ENCODE measurements around the gene TRIO.

Gene TRIO

DNA sequence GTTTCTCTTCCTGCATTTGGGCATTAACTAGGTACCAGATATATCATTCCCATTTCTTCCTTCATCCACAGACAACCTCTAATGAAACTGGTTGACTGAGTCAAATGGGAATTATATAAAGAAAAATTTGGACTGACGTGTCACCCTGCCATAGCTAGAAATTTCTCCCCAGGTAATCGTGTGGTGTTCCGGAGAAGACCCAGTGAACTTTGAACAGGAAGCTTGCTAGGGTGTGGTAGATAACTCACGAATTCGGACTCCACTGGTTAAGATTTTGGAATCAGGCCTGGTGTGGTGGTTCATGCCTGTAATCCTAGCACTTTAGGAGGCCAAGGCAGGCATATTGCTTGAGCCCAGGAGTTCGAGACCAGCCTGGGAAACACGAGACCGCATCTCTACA, 324.1 kb downstream of the TRIO start:
- no peak for DNase-seq (ENCODE audit: low spot score in 2 of 2)
- no peaks in the 10 kb centered on the region for H3K9me3 ChIP-seq
- H3K4me3 ChIP-seq = no peak overlapping the region
- no peaks in the 10 kb centered on the region for H3K27me3 ChIP-seq (ENCODE audit: low read depth)
- in situ Hi-C loops (cut with MboI; ENCODE audit: low sequenced_read_pairs) = no loop called here
- no peaks in the 10 kb centered on the region for H3K4me1 ChIP-seq
- H3K36me3 ChIP-seq (replicated peaks) = no peaks in the 10 kb centered on the region; the same call in none of the 2 replicates

DNA sequence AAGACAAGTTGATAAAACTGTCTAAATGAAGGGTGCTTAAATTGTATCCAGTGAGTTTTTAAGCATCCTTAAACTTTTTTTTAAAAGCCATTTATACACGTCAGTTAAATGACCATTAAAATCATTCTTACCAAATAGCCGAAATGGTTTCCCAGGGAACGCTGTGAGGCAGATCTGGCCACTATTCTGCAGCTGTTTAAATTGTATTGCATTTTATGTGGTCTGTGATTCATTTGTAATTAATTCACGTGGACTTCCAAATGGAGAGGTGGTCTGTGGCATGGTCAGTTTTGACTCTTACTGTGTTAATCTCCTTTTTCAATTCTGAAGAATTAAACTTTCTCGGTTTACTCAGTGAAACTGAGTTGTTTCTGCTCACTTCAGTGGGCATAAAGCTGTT, 324.7 kb downstream of the TRIO start:
- no peak for DNase-seq (ENCODE audit: low spot score in 2 of 2)
- Histone ChIP-seq H3K27me3 (ENCODE audit: low read depth) (no peaks in the 10 kb centered on the region), H3K36me3 (replicated peaks) (no peaks in the 10 kb centered on the region; the same call in none of the 2 replicates), H3K9me3 (no peaks in the 10 kb centered on the region), H3K4me1 (0 out of 2 replicates have a peak, but pooled peaks cover 3% of the 10 kb centered on the region), H3K4me3 (no peak overlapping the region)
- in situ Hi-C loops (cut with MboI; ENCODE audit: low sequenced_read_pairs) = no loop called here

DNA sequence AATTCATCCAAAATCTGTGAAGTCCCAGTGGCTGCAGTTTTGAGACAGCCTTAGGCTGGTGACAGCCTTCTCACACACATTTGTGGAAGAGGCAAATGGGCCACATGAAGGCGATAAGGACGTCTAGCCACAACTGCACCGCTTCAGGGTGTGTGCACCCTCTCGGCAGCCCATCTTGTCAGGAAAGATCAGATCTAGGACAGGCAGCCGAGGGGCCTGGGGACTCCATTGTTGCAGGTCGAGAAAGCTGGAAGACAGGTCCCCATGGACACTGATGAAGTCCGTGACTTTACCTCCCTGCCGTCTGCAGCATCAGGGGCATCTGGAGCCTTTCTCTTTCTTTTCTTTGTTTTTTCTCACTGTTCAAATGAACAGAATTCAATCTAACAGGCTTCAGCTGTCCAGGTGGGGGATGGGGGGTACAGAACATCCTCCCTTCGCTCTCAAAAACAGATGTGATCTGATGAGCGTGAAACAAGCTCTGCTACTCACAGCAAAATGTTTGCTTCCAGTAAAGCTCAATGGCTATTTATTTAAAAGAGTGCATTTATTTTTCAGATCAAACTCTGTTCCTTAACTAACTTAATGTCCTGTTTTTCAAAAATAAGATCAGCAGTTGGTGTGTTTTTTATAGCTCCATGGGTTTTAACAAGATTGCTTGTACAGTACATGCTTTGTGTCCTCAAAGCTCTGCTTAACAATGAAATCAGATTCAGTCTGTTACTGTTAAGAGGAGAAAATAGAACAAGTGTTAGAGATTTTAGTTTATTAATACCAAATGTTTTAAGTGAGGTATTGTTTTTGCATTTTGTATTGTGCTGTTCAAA, 326.6 kb downstream of the TRIO start:
- in situ Hi-C loops (cut with MboI; ENCODE audit: low sequenced_read_pairs) = no loop called here
- peaks cover 9% of the 10 kb centered on the region for H3K4me1 ChIP-seq
- H3K36me3 ChIP-seq (replicated peaks) = peaks cover 5% of the 10 kb centered on the region
- no peak overlapping the region for H3K4me3 ChIP-seq
- H3K27me3 ChIP-seq (ENCODE audit: low read depth) = no peaks in the 10 kb centered on the region
- no peaks in the 10 kb centered on the region for H3K9me3 ChIP-seq
- no peak for DNase-seq (ENCODE audit: low spot score in 2 of 2)

DNA sequence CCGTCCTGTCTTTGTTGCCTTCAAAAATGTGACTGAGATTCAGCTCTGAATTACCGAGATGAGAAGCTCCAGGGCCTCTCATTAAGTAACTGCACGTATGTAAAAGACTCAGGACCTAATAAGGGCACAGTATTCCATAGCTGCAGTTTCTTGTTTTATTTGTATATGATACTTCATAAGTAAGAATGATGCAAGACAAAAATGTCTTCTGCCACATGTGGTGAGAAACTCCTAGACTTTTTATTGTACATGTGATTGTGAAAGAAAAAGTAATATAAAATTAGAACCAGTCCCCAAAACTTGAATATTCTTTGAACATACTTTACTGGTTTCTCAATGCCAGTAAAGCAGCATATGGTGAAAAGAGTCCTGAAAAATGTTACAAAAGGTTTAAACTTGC, 328.4 kb downstream of the TRIO start:
- Histone ChIP-seq H3K9me3 (no peaks in the 10 kb centered on the region), H3K4me1 (peaks cover 9% of the 10 kb centered on the region), H3K27me3 (ENCODE audit: low read depth) (no peaks in the 10 kb centered on the region), H3K36me3 (replicated peaks) (peaks cover 5% of the 10 kb centered on the region; the same call in 1 of the 2 replicates), H3K4me3 (no peak overlapping the region)
- no peak for DNase-seq (ENCODE audit: low spot score in 2 of 2)
- in situ Hi-C loops (cut with MboI; ENCODE audit: low sequenced_read_pairs) = no loop called here

DNA sequence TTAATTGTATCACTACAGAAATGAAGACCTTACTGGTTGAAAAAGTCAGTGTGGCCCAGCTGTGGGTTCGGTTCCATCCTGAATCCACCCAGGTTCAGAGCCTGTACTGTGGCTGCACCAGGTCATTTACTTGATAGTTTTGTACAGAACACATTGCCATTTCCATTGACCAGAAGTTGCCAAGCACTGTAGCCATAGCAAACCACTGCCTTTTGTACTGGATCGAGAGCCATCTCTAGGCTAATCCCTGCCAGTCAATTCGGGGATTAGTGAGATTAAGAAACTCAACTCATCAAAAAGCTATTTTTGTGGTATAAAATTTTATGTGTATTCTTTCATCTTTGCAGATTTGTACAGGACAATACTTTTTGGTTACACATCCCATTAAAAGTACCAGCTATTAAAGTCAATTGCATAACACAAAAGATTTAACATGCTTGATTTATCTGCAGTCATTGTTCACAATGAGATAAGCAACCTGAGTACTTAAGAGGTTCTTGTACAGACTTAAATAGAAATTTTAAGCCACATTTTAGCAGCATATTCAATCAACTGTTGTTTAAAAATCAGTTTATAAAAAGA, 329.9 kb downstream of the TRIO start:
- Histone ChIP-seq H3K4me1 (peaks cover 9% of the 10 kb centered on the region), H3K9me3 (no peaks in the 10 kb centered on the region), H3K27me3 (ENCODE audit: low read depth) (no peaks in the 10 kb centered on the region), H3K4me3 (no peak overlapping the region), H3K36me3 (replicated peaks) (peaks cover 5% of the 10 kb centered on the region)
- DNase-seq (ENCODE audit: low spot score in 2 of 2) = peak; percentile 69 to 87
- in situ Hi-C loops (cut with MboI; ENCODE audit: low sequenced_read_pairs) = no loop called here

DNA sequence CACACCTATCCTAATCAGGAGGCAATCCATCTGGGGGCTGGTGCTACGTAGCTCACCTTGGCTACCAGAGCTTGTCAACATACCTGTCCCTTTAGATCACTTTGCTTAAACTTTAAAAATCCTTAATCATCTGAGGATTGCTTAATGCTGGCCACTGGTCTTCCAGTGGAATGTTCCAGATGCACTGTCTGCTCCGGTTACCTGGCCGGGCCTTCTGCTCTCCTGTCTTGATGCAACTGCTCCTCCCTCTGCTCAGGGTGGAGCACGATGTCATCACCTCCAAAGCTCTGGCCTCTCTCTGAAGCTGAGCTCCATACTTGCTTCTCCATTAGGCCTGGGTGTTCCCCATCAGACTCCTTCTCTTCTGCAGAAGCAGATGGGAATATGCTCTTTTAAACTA, 331.9 kb downstream of the TRIO start:
- Histone ChIP-seq H3K9me3 (no peaks in the 10 kb centered on the region), H3K4me3 (no peak overlapping the region), H3K4me1 (peaks cover 9% of the 10 kb centered on the region), H3K27me3 (ENCODE audit: low read depth) (no peaks in the 10 kb centered on the region), H3K36me3 (replicated peaks) (peaks cover 5% of the 10 kb centered on the region)
- in situ Hi-C loops (cut with MboI; ENCODE audit: low sequenced_read_pairs) = no loop called here
- no peak for DNase-seq (ENCODE audit: low spot score in 2 of 2)

DNA sequence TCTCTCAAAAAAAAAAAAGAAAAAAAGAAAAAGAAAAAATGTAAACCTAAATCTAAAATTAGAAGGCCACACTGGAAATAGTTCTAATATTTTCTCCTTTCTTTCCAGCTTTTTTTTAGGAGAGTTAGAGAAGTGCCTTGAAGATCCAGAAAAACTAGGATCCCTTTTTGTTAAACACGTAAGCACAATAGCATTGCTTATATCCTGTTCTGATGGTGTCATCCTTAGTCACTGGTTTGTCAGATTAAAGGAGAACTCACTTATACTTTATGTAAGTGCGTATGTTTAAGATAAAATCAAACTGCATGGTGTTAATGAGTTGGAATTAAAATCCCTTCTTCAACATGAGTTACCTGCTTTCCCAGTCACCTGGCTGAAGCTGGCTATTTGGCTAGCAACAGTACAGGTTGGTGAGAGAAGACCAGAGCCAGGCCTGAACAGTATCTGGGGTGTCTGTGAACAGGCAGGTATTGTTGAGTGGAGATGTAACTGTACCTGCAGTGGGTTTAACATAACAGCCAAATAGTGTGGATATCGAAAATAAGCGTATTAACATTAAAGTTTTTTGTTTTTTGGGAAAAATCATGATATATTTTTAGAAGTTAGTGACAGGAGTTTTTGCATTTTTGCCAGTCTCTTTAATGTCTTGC, 333.8 kb downstream of the TRIO start:
- H3K36me3 ChIP-seq (replicated peaks) = peaks cover 5% of the 10 kb centered on the region
- H3K9me3 ChIP-seq = no peaks in the 10 kb centered on the region
- no peaks in the 10 kb centered on the region for H3K27me3 ChIP-seq (ENCODE audit: low read depth)
- no peak overlapping the region for H3K4me3 ChIP-seq
- in situ Hi-C loops (cut with MboI; ENCODE audit: low sequenced_read_pairs) = no loop called here
- DNase-seq (ENCODE audit: low spot score in 2 of 2) = no peak
- H3K4me1 ChIP-seq = peaks cover 9% of the 10 kb centered on the region

DNA sequence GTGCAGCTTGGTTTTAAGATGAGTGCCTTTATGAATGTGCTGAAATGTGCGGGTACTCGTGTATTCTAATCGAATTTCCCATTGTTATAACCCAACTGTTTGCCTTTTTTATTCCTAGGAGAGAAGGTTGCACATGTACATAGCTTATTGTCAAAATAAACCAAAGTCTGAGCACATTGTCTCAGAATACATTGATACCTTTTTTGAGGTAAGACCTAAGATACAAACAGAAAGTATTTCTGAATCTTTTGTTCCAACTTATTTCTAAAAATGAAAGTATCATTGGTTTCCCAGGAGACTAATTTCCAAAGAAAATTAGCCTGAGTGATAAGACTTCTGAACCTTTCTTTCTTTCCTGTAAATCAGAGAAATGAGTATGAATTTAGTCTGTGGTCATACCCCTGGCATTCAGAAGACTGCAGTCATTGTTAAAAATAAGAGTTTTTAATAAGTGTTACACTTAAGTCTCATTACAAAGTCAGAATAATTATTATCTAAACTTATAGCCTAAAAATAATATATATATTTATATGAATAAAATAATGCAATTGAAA, 336.1 kb downstream of the TRIO start:
- no peaks in the 10 kb centered on the region for H3K4me1 ChIP-seq
- no peak overlapping the region for H3K4me3 ChIP-seq
- no peak for DNase-seq (ENCODE audit: low spot score in 2 of 2)
- peaks cover 11% of the 10 kb centered on the region for H3K36me3 ChIP-seq (replicated peaks)
- no peaks in the 10 kb centered on the region for H3K27me3 ChIP-seq (ENCODE audit: low read depth)
- in situ Hi-C loops (cut with MboI; ENCODE audit: low sequenced_read_pairs) = no loop called here
- no peaks in the 10 kb centered on the region for H3K9me3 ChIP-seq

DNA sequence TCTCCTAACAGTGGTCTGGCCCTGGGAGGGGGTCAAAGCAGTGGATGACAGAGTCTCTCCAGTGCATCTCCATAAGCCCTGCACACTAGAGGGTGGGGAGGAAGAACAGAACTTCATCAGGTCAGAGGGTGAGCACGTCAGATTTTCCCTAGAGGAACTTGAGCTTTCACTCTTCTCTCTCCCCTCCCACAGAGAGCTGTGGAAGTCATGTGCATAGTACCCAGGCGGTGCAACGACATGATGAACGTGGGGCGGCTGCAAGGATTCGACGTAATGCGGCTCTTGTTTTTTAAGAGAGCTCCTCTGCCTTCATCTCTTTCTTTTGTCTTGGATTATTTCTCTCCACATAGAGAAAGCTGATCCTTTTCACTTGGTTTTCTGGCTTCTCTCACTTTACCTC, 338.2 kb downstream of the TRIO start:
- no peak for DNase-seq (ENCODE audit: low spot score in 2 of 2)
- Histone ChIP-seq H3K9me3 (no peaks in the 10 kb centered on the region), H3K4me3 (no peak overlapping the region), H3K4me1 (no peaks in the 10 kb centered on the region), H3K36me3 (replicated peaks) (peaks cover 11% of the 10 kb centered on the region; the same call in 1 of the 2 replicates), H3K27me3 (ENCODE audit: low read depth) (no peaks in the 10 kb centered on the region)
- in situ Hi-C loops (cut with MboI; ENCODE audit: low sequenced_read_pairs) = no loop called here

DNA sequence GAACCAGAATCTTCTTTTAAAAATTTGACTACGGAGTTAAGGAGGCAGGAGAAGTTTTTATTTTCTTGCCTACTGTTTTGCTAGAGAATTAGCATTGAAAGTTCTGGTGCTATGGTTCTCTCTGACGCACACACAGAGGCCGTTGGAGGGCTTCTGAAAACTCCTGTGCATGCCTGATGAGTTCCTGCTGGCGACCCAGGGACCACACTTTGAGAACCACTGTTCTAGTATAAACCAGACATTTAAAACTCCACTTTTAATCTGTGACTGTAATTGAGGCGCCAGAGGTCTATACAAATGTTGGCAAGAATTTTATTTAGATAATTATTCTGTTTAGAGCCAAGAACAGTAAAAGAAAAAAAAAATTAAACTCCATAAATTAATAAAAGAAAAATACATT, 338.9 kb downstream of the TRIO start:
- in situ Hi-C loops (cut with MboI; ENCODE audit: low sequenced_read_pairs) = no loop called here
- no peak for DNase-seq (ENCODE audit: low spot score in 2 of 2)
- H3K4me1 ChIP-seq = no peaks in the 10 kb centered on the region
- H3K27me3 ChIP-seq (ENCODE audit: low read depth) = no peaks in the 10 kb centered on the region
- H3K36me3 ChIP-seq (replicated peaks) = peaks cover 12% of the 10 kb centered on the region; the same call in 1 of the 2 replicates
- H3K9me3 ChIP-seq = no peaks in the 10 kb centered on the region
- no peak overlapping the region for H3K4me3 ChIP-seq

DNA sequence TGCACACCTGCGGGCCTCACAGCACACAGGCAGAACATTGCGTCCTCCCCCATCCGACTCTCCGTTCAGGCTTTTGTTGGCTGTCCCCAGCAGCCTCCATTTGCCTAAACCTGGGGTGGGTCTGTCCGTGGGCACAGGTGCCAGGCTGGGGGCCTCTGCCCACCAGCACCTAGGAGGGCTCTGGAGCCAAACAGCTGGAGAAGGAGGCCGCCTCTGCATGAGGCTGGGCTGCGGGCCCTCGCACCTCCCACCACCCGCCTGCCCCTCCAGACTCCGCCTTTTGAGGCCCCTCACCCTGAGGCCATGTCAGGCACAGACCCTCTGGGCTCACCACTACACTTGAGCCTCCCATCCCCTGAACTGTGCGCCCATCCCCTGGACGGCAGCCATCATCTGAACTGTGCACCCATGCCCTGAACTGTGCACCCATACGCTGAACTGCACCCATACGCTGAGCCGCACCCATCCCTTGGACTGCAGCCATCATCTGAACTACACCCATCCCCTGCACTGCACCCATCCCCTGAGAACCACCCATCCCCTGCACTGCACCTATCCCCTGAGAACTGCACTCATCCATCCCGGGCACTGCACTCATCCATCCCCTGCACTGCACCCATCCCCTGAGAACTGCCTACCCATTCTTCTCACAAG, 340.5 kb downstream of the TRIO start:
- Histone ChIP-seq H3K4me1 (no peaks in the 10 kb centered on the region), H3K27me3 (ENCODE audit: low read depth) (no peaks in the 10 kb centered on the region), H3K9me3 (no peaks in the 10 kb centered on the region), H3K36me3 (replicated peaks) (peaks cover 12% of the 10 kb centered on the region; the same call in 1 of the 2 replicates), H3K4me3 (no peak overlapping the region)
- in situ Hi-C loops (cut with MboI; ENCODE audit: low sequenced_read_pairs) = no loop called here
- no peak for DNase-seq (ENCODE audit: low spot score in 2 of 2)

DNA sequence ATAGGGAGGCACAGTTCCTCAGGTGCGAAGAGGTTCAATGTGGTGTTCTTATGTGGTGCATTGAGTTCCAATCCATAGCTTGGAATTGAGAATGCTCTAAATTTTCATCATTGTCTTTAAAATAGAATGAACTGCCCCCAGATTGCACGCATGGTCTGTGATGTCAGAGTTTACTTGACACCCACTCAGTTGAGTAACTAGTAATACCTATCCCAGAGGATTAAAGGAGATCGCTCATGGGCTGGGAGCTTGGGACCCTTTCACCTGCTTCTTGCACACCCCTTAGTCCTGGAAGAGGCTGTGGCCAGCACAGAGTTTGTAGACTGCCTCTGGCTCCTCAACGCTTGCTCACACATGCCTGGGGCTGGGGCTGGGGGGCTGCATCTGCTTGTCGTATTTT, 343.3 kb downstream of the TRIO start:
- Histone ChIP-seq H3K4me1 (no peaks in the 10 kb centered on the region), H3K9me3 (no peaks in the 10 kb centered on the region), H3K27me3 (ENCODE audit: low read depth) (no peaks in the 10 kb centered on the region), H3K4me3 (no peak overlapping the region), H3K36me3 (replicated peaks) (peaks cover 12% of the 10 kb centered on the region; the same call in 1 of the 2 replicates)
- no peak for DNase-seq (ENCODE audit: low spot score in 2 of 2)
- in situ Hi-C loops (cut with MboI; ENCODE audit: low sequenced_read_pairs) = no loop called here

DNA sequence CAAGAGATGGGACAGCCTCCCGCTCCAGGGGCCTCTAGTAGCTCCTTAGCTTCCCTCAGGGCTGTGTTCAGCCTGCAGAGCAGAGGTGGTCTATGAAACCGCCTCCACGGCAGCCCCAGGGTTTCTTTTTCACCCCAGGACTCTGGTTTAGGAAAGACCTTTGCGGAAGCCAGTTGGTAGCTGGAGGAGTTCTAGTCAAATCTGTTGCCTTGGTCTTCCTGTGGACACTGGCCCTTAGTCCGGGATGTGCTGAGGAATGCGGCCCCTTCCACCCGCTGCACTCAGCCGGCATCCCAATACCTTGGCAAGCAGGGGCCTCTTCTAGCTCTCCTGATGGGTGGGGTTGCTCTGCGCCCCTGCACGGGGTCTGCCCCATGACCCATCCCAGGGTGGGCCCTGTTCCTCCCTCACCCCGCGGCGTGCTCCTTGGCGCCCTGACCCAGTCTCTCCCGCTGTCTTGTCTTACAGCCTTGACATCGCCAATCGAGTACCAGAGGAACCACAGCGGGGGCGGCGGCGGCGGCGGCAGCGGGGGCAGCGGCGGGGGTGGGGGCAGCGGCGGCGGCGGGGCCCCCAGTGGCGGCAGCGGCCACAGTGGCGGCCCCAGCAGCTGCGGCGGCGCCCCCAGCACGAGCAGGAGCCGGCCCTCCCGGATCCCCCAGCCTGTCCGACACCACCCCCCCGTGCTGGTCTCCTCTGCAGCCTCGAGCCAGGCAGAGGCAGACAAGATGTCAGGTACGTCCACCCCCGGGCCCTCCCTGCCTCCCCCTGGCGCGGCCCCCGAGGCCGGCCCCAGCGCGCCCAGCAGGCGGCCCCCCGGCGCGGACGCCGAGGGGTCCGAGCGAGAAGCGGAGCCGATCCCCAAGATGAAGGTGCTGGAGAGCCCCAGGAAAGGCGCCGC, 344.1 kb downstream of the TRIO start:
- DNase-seq (ENCODE audit: low spot score in 2 of 2) = no peak
- Histone ChIP-seq H3K4me1 (no peaks in the 10 kb centered on the region), H3K4me3 (no peak overlapping the region), H3K36me3 (replicated peaks) (peaks cover 12% of the 10 kb centered on the region; the same call in 1 of the 2 replicates), H3K27me3 (ENCODE audit: low read depth) (no peaks in the 10 kb centered on the region), H3K9me3 (no peaks in the 10 kb centered on the region)
- in situ Hi-C loops (cut with MboI; ENCODE audit: low sequenced_read_pairs) = no loop called here

Measured in HAP-1 (cell line).